Activated T-helper 2 cell treated with anti-CD3 and anti-CD28 coated beads, Interferon-gamma antibody, Interleukin-2, Interleukin-4, amounts not matched to agents 10 μg/mL and 5 μg/mL and 100 μg/mL, durations not matched to agents 14 hours and 24 hours and 36 hours (primary cell): Measurements from ENCODE around the gene ELAVL3. TPM values are rescaled to one million over a fixed set of nuclear protein-coding genes. Genes with fewer than 3 reads are reported as not detected.
"Not testable (repeated sequence)": the region's sequence is repeated elsewhere in the genome, so short reads cannot be mapped to it uniquely, and the experiment has no call there.

Experiments
- DNase-seq: peaks from one replicate; pipeline ENCODE4 v3.0.0; 2021; ENCODE audit warnings: low spot score
- H3K27ac Mint-ChIP-seq: one replicate; pipeline ENCODE4 v1.8.0; 2021; ENCODE audit warnings: mixed read lengths
- H3K27me3 Mint-ChIP-seq: one replicate; pipeline ENCODE4 v1.8.0; 2021; ENCODE audit warnings: low read depth, mixed read lengths
- H3K36me3 Mint-ChIP-seq: one replicate; pipeline ENCODE4 v1.8.0; 2021; ENCODE audit warnings: low read depth, mixed read lengths
- H3K4me1 Mint-ChIP-seq: one replicate; pipeline ENCODE4 v1.8.0; 2021; ENCODE audit warnings: low read depth, mixed read lengths
- H3K4me3 Mint-ChIP-seq: one replicate; pipeline ENCODE4 v1.8.0; 2021; ENCODE audit warnings: low read depth, mild to moderate bottlenecking, moderate library complexity, mixed read lengths
- H3K9me3 Mint-ChIP-seq: one replicate; pipeline ENCODE4 v1.8.0; 2021; ENCODE audit warnings: mixed read lengths
- intact Hi-C: fragments of 100-400 bp; cut with micrococcal nuclease; formaldehyde crosslinking; loops from one replicate; pipeline ENCODE4 v1.15.1; 2023
- total RNA-seq: library from RNA; stranded (reverse); gene quantifications from 2 replicates; pipeline ENCODE4 v1.2.3, GENCODE V29; 2022

The ELAVL3 gene
- total RNA-seq, 1 donor from 2014 or later: 0.84 TPM

DNA sequence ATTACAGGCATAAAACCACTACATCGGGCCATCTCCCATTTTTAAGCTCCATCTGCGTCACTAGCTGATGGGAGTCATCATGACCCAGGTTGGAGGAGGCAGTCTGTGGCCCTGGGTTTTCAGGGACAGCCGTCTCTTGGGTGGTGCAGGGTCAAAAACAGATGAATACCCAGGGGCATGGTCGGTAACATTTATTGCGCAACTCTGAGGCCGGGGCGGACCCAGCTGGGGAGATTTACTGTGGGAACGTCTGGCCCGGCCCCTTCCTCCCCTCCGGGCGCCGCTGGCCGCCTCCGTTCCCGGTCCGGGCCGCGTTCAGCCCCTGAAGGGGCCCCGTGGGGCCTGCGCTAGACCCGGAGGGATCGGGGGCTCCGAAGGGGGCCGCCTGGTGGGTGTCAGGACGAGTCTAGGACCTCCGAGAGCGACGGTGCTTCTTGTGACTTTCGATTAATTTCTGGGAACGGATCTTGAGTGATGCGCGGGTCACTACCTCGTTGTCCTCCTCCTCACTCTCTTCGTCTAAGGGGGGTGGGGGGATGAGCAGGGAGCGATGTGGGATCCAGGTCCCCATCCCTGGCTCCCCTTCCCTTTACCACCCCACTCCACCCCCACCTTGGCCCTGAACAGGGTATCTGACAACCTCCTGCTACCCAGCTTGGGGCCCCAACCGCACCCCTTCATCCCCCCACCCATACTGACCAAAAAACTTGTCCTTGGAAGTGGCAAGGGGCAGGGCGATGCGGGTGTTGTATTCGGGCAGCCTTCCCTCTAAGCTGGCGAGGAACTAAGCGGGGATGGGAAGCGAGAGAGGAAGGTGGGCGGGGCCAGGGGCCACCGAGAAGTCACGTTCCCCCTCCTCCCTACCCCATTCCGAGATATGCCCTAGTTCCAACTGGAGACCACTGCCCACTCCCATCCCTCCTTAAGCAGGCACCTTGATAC lies 60.1 kb downstream of the ELAVL3 start:
- intact Hi-C loops: loop anchor here (5.0 kb wide), 2 partner anchors 38 to 62 kb away; partner anchors contain the start of genes ELAVL3 and EPOR
- H3K27me3 Mint-ChIP-seq: peaks cover 58% of the 10 kb centered on the region
- no peaks in the 10 kb centered on the region for H3K36me3 Mint-ChIP-seq
- H3K9me3 Mint-ChIP-seq: no peaks in the 10 kb centered on the region
- DNase-seq: no peak
- peak overlapping the region; percentile 61 for H3K4me3 Mint-ChIP-seq
- H3K27ac Mint-ChIP-seq: no peak overlapping the region
- peaks cover 19% of the 10 kb centered on the region for H3K4me1 Mint-ChIP-seq

DNA sequence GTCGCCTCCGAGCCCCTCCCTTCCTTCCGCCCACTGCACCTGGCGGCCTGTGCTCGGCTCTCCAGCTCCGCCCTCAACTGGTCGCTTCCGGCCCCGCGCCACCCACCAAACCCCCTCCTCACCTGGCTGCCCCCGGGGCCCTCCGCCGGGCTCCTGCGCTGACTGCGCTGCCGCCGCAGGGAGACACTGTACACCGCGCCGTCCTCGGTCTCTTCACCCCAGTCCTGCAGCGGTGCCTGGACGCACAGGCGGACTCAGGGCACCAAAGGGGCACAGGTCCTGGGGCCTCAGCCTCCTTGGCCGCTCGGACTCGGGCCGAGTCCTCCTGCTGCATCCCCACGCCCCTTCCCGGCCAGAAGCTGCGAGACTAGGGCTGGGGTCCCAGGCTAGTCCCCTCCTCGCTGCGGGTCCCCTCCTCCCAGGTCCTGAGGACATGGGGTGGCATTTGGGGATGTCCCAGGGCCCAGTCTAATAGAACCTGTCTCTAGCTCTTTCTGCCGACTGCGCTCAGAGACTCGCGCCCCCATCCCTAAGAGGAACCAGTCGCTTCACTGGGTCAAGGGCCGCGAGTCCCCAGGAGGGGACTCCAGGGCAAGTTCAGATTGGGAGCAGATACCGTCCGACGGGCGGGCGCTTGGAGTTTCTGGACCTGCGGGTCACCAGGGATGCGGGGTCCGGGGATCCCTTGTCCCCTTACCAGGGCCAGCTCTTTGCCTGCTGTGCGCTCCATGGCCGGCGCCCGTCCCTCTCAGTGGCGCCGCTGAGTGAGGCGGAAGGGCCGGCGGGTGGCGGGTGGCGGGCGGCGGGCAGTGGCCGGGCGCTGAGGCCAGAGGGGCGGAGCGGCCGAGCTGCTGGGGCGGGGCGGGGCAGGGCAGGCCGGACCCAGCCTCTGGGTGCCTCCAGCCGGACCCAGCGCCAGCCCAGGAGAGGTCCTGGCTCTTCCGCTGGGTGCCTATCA lies 62.0 kb downstream of the ELAVL3 start, which contains the start of gene RGL3:
Gene RGL3, minus strand, starts transcription at position 766 of the 958 bp plus-strand sequence. Its CDS starts 36 bp downstream, at position 730.
- intact Hi-C loops: no loop called here
- Mint-ChIP-seq H3K36me3 (no peaks in the 10 kb centered on the region), H3K9me3 (no peaks in the 10 kb centered on the region), H3K27ac (no peak within 1 kb of the TSS), H3K4me3 (peak within 1 kb of the TSS; percentile 61), H3K27me3 (peaks cover 57% of the 10 kb centered on the region), H3K4me1 (peaks cover 19% of the 10 kb centered on the region)
- no peak for DNase-seq

DNA sequence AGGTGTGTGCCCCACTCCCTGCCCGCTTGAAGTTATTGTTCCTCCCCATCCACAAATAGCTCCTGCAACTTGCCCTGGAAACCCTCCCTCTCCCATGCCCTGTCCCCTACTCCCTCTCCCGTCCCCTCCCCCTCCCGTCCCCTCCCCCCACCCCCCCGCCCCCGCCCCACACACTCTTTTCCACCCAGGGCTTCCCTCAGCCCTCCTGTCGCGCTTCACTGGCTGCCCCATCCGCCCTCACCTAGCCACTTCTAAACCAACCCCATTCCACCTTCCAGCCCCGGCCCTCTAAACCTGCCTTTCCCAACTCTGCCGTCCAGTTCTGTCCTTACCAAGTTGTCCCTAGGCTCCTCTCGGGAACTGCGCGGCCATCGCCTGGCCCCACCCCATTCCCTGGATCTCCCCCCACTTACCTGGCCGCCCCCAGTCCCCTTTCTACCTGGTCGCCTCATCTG lies 62.7 kb downstream of the ELAVL3 start:
- Mint-ChIP-seq H3K27ac (no peak overlapping the region), H3K27me3 (peaks cover 50% of the 10 kb centered on the region), H3K4me1 (peaks cover 15% of the 10 kb centered on the region), H3K36me3 (no peaks in the 10 kb centered on the region), H3K9me3 (no peaks in the 10 kb centered on the region), H3K4me3 (no peak overlapping the region)
- DNase-seq: no peak
- intact Hi-C loops: no loop called here

DNA sequence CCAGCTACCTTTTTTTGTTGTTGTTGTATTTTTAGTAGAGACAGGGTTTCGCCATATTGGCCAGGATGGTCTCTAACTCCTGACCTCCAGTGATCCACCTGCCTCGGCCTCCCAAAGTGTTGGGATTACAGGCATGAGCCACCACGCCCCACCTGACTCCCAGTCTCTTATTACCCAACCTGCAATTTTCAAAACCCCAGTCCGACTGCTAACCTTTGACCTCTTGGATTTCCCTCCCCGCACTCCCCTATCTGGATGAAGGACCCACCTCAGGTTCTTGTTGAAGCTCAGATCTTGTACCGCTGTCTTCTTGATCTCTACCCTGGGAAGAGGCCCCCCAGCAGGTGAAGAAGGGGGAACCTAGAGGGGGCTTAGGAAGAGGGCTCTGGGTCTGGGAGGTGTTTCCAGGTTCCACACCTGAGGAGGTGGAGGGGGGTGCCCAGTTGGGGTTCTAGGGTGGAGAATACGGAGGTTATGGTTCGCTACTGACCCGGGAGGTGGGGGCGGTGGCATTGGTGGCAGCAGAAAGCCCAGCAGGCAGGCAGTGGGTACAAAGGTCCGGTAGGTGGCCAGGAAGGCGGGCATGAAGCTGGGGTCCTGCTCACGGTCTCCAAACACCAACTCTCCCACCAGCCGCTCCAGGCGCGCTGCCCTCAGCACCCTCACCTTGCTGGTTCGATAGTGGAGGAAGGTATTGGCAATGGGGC lies 64.3 kb downstream of the ELAVL3 start:
- Mint-ChIP-seq H3K4me1 (peaks cover 5% of the 10 kb centered on the region), H3K27ac (no peak overlapping the region)
- intact Hi-C loops: no loop called here

DNA sequence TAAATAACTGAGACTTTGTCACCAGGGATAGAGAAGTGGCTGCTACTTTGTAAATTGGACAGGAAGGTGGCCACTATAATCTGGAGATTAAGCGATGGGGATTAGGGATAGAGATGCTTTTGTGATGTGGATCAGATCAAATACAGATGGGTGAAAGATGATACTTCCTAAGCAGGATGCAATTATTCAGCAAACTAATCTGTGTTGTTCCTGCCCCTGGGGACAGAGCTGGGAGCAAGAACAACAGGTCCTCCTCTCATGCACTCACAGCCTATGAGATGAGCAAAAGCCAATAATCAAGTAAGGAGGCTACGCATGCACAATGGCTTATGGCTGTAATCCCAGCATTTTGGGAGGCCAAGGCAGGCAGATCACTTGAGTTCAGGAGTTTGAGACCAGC lies 66.3 kb downstream of the ELAVL3 start:
- DNase-seq: no peak
- H3K4me1 Mint-ChIP-seq: peaks cover 1% of the 10 kb centered on the region
- intact Hi-C loops: no loop called here
- no peaks in the 10 kb centered on the region for H3K36me3 Mint-ChIP-seq
- H3K27ac Mint-ChIP-seq: no peak overlapping the region
- peaks cover 35% of the 10 kb centered on the region for H3K27me3 Mint-ChIP-seq
- no peak overlapping the region for H3K4me3 Mint-ChIP-seq
- H3K9me3 Mint-ChIP-seq: no peaks in the 10 kb centered on the region

More for the DNA sequence above, 64.3 kb downstream of the ELAVL3 start:
- Mint-ChIP-seq H3K27me3 (peaks cover 43% of the 10 kb centered on the region), H3K36me3 (no peaks in the 10 kb centered on the region), H3K4me3 (no peak overlapping the region), H3K9me3 (no peaks in the 10 kb centered on the region)
- DNase-seq: no peak

DNA sequence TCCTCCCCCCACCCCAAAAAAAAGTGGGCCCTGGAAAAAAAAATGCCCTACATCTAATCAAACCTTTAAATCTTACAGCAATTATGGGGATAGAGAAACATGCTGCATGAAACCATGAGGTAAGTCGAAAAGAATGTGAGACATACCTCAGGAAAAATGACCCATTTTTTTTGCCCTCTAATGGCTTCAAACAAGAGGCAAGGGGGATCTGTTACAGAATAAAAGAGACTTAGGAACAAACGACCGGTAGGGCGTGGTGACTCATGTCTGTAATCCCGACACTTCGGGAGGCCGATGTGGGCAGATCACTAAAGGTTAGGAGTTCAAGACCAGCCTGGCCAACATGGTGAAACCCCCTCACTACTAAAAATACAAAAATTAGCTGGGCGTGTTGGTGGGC lies 70.2 kb downstream of the ELAVL3 start:
- Mint-ChIP-seq H3K9me3 (no peaks in the 10 kb centered on the region), H3K4me1 (no peaks in the 10 kb centered on the region), H3K27ac (no peak overlapping the region), H3K36me3 (no peaks in the 10 kb centered on the region), H3K27me3 (peaks cover 12% of the 10 kb centered on the region), H3K4me3 (no peak overlapping the region)
- intact Hi-C loops: no loop called here
- DNase-seq: no peak

DNA sequence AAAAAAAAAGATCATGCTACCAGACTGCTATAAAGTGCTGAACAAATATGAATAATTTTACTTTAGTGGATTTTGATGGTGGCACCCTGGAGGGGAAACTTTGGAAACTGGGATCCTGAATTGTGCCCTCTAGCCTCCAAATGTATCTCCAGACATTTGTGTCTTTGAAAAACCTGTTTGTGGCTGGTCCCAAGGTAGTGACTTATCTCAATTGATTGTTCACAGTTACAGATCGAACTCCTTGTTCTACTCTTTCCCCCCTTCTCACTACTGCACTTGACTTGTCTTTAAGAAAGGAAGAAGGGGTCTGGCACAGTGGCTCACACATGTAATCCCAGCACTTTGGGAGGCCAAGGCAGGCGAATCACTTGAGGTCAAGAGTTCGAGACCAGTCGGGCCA lies 72.3 kb downstream of the ELAVL3 start:
- Mint-ChIP-seq H3K4me1 (no peaks in the 10 kb centered on the region), H3K27me3 (peaks cover 9% of the 10 kb centered on the region), H3K36me3 (no peaks in the 10 kb centered on the region), H3K27ac (no peak overlapping the region), H3K9me3 (no peaks in the 10 kb centered on the region), H3K4me3 (no peak overlapping the region)
- intact Hi-C loops: no loop called here
- DNase-seq: no peak

DNA sequence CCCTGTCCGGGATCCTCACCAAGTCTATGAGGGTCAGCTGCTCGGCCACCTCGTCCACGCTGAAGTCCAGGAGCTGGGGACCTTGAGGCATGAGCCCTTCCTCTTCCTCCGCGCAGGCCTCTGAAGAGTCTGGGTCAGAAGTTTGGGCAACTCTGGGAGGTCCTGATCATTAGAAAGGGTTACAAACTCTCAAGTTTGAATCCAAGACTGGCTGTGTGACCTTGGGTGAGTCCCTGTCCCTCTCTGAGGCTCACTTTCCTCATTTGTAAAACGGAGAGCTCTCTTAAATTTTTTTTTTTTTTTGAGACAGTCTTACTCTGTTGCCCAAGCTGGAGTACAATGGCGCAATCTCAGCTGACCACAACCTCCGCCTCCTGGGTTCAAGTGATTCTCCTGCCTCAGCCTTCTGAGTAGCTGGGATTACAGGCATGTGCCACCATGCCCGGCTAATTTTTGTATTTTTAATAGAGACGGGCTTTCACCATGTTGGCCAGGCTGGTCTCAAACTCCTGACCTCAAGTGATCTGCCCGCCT lies 74.1 kb downstream of the ELAVL3 start:
- H3K4me3 Mint-ChIP-seq, H3K36me3 Mint-ChIP-seq, H3K27me3 Mint-ChIP-seq, DNase-seq, intact Hi-C loops, H3K4me1 Mint-ChIP-seq, H3K27ac Mint-ChIP-seq, H3K9me3 Mint-ChIP-seq: not testable (repeated sequence)

DNA sequence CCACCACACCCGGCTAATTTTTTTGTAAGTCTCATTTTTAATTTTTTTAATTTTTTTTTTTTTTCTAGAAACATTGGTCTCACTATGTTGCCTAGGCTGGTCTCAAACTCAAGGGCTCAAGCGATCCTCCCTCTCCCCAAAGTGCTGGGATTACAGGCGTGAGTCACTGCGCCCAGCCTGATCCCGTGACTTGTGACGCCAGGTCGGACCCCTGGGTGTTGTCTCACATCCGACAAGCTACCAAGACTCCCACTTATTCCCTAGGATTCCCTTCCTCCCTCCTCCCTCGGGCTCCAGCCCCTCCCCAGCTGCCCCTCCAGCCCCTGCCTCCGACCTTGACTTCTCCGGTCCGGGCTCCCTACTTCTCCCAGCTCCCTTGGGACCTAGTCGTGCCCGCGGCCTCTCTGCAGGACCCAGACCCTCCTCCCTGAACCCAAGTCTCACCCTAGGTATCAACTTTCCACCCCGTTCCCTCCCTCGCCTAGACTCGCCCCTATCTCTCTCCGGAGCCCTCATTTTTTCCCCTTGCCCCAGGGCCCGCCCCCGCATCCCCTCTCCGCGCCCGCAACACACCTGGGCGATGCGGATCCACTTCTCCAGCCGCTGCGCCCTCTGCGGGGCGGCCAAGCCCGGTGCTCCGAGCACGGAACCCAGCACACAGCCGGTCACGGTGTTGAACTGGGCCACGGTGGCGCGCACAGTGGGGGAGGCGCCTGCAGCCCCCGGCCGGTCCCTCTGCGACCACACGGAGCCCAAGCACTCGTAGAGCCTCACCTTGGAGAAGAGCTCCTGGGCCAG lies 74.8 kb downstream of the ELAVL3 start:
- H3K9me3 Mint-ChIP-seq: no peaks in the 10 kb centered on the region
- H3K27me3 Mint-ChIP-seq: peaks cover 6% of the 10 kb centered on the region
- DNase-seq: no peak
- intact Hi-C loops: no loop called here
- no peak overlapping the region for H3K27ac Mint-ChIP-seq
- no peak overlapping the region for H3K4me3 Mint-ChIP-seq
- no peaks in the 10 kb centered on the region for H3K4me1 Mint-ChIP-seq
- no peaks in the 10 kb centered on the region for H3K36me3 Mint-ChIP-seq

DNA sequence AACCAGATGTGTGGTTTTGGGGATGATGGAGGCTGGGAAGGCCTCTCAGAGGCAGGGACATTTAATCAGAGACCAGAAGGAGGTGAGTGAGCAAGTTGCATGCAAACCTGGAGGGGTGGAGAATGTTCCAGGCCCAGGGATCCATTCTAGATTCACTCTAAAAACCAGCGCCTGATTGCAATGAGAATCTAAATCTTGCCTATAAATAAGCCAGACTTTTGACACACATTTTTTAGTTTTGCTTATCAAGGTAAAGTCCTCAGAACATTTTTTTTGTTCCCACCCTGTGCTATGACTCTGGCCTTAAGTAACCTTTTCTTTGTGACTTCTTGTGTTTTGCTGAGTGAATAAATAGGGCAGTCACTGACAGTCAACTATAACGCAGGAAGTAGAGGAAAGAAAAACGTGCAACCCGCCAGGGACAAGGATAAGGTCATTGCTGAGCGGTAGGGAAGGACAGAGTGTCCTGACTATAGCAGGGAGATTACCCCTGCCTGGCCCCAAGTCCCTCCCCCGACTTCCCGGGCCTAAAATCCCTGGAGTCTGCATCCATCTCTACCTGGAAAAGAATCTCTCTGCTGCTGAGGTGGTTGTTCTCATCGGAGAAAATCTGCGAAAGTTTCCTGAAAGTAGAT lies 76.1 kb downstream of the ELAVL3 start:
- no peaks in the 10 kb centered on the region for H3K4me1 Mint-ChIP-seq

DNA sequence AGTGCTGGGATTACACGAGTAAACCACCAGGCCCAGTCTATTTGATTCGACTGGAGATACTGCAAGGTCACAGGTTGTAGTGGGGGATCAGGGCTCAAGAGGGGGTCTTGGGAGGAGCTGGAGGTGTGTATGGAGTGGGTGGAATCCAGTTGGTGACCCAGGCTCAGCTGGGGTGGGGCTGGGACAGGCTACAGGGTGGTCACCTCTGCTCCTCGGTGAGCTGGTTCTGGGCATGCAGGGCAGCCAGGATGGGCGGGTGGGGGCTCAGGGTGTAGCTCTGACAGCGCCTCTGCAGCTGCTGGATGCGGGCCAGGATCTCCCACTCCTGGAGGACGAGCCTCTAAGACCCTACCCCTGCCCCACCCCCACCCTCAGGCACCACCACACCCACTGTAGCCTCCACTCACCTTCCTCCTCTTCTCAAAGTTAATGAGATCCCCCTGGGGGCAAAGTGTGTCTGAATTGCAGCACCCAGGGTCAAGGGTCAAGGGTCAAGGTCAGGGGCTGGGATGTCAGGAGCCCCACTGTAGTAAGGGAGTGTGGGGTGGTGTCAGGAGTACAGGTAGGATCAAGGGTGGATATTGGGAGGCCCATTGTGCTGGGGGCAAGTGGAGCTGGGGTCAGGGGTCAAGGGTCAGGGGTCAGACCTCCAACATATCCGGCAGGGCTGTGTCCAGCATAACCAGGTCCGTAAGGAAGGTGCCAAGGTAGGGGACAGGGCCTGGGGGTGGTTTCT lies 78.9 kb downstream of the ELAVL3 start:
- Mint-ChIP-seq H3K4me1 (no peaks in the 10 kb centered on the region), H3K36me3 (no peaks in the 10 kb centered on the region), H3K27me3 (peaks cover 3% of the 10 kb centered on the region), H3K4me3 (no peak overlapping the region), H3K27ac (no peak overlapping the region), H3K9me3 (no peaks in the 10 kb centered on the region)
- no peak for DNase-seq
- intact Hi-C loops: no loop called here

More for the DNA sequence above, 76.1 kb downstream of the ELAVL3 start:
- Mint-ChIP-seq H3K27me3 (peaks cover 3% of the 10 kb centered on the region), H3K4me3 (no peak overlapping the region), H3K27ac (no peak overlapping the region), H3K36me3 (no peaks in the 10 kb centered on the region), H3K9me3 (no peaks in the 10 kb centered on the region)
- no peak for DNase-seq
- intact Hi-C loops: no loop called here
